Right lobe of liver (tissue), 6 donors: Measurements from ENCODE around the gene MKNK1. TPM values are rescaled to one million over a fixed set of nuclear protein-coding genes. Genes with fewer than 3 reads are reported as not detected.

Experiments
- ATAC-seq, 4 donors: fragments of 200-7000 bp; cut with Tn5 transposase; one replicate each; pipeline ENCODE4 v1.9.1; 2020; ENCODE audit warnings: mild to moderate bottlenecking in 4 of 4, moderate library complexity in 4 of 4
- DNase-seq, 3 donors: peaks; one replicate each; pipeline ENCODE4 v3.0.0-alpha.2; 2020
- H3K27ac ChIP-seq, 3 donors: fragments of 200-600 bp; one replicate each; pipeline ENCODE4 v1.8.0; 2022
- H3K27me3 ChIP-seq, 2 donors: fragments of 200-600 bp; one replicate each; pipeline ENCODE4 v1.8.0; 2022
- H3K36me3 ChIP-seq, 4 donors: fragments of 200-600 bp; sonication (generic) in 1 of 4; one replicate each; pipeline versions ENCODE4 v1.5.1 to v1.8.0; 2017 to 2022; ENCODE audit warnings: control low read depth in 1 of 4
- H3K4me1 ChIP-seq, 4 donors: fragments of 200-600 bp; sonication (generic) in 1 of 4; one replicate each; pipeline versions ENCODE4 v1.5.1 to v1.8.0; 2017 to 2022; ENCODE audit warnings: control low read depth in 1 of 4
- H3K4me3 ChIP-seq, 3 donors: fragments of 200-600 bp; one replicate each; pipeline ENCODE4 v1.8.0; 2022
- H3K9me3 ChIP-seq, 4 donors: fragments of 200-600 bp; sonication (generic) in 1 of 4; one replicate each; pipeline versions ENCODE4 v1.5.1 to v1.8.0; 2017 to 2022; ENCODE audit warnings: control low read depth in 1 of 4
- CTCF ChIP-seq, 4 donors: fragments of 200-600 bp in 3 of 4; fragments of 450-650 bp in 1 of 4; IDR thresholded peaks; one replicate each; pipeline versions ENCODE4 v1.5.1 to v1.8.0; 2016 to 2022; ENCODE audit warnings: antibody characterized with exemption in 4 of 4, mild to moderate bottlenecking in 2 of 4
- POLR2A ChIP-seq: fragments of 450-650 bp; IDR thresholded peaks from one replicate; pipeline ENCODE4 v1.6.1; 2017; ENCODE audit warnings: antibody characterized with exemption, mild to moderate bottlenecking
- WGBS: methylation state at CpG from one replicate; pipeline ENCODE4 v1.1.6; 2018; ENCODE audit warnings: low coverage, low lambda C conversion rate; ENCODE audit not compliant: insufficient coverage; ENCODE audit errors: missing lambda C conversion rate; 5-methylcytosine and 5-hydroxymethylcytosine counted together
- intact Hi-C, 2 donors: fragments of 100-400 bp; cut with DNase I; formaldehyde crosslinking; loops; one replicate each; pipeline versions ENCODE4 v1.11.2 to v1.14.1; 2022
- total RNA-seq, 6 experiments: library from RNA; depleted of rRNA in 2 of 6; stranded (reverse); fragments of >200 nt in 2 of 6; fragmentation: NEBNext Ultra II Directional in 3 of 6; extraction: Animal tissue kit (Norgen Biotek cat#: 25700) in 3 of 6; gene quantifications; one replicate each; pipeline versions ENCODE4 v1.1.0 to v1.2.4, GENCODE V29; 2016 to 2023
- donor health status: DM: no; HTN: yes; CAD: no.
- donor health status: DM: no; HTN: no; CAD: no.
- donor health status: DM: no; HTN: no; CAD: no.
- donor health status: DM: no; HTN: yes; CAD: no.
- donor health status: DM: no; HTN: yes; CAD: no.

MKNK1 gene
- total RNA-seq, 6 experiments from 2014 or later = 17.5 to 27.2 (median 20.8) TPM

GRCh38 chr1:46589529-46589928, 14.5 kb downstream of the MKNK1 start:
- Histone ChIP-seq H3K9me3 (no peaks in the 10 kb centered on the region), H3K4me1 (no peaks in the 10 kb centered on the region), H3K36me3 (peaks cover 0 to 54% (median 17%) of the 10 kb centered on the region in 4 donors), H3K27ac (no peak overlapping the region), H3K4me3 (no peak overlapping the region), H3K27me3 (no peaks in the 10 kb centered on the region)
- ATAC-seq = no peak
- DNase-seq = no peak
- 100% methylated on average over 2 of the region's 3 CpGs for WGBS
- TF ChIP-seq POLR2A (no peak), CTCF (IDR thresholded peaks at IDR 0.05) (no peak)
- intact Hi-C loops = no loop called here

DNA sequence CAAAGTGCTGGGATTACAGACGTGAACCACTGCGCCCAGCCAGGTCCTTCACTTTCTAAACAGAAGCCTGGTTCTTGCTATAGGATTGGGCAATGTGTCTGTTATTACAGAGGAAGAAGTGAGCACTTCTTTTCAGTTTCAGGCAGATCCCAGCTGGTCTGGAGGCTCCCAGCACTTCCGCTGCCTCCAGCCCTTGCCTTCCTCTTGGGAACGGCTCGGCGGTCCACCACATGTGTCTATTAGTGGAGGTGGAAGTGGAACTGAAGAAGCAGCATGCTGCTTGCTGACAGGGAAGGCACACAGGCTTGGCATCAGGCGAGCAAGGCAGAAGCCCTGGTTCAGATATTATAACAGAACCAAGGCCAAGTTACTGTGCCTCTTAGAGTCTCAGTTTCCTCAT, 17.0 kb downstream of the MKNK1 start:
- no peaks in the 10 kb centered on the region for H3K27me3 ChIP-seq
- H3K36me3 ChIP-seq = peaks cover 0 to 56% (median 11%) of the 10 kb centered on the region in 4 donors
- H3K27ac ChIP-seq = no peak overlapping the region
- DNase-seq = peak in 2 of 3 donors; percentile 54 to 69
- TF ChIP-seq CTCF (IDR thresholded peaks at IDR 0.05) = no peak
- no peak for TF ChIP-seq POLR2A
- intact Hi-C loops = no loop called here
- peak; percentile 60 to 83 (median 74) for ATAC-seq
- H3K4me3 ChIP-seq = no peak overlapping the region
- no peaks in the 10 kb centered on the region for H3K9me3 ChIP-seq
- H3K4me1 ChIP-seq = no peaks in the 10 kb centered on the region
- WGBS = 73% methylated on average over 6 of the region's 7 CpGs

DNA sequence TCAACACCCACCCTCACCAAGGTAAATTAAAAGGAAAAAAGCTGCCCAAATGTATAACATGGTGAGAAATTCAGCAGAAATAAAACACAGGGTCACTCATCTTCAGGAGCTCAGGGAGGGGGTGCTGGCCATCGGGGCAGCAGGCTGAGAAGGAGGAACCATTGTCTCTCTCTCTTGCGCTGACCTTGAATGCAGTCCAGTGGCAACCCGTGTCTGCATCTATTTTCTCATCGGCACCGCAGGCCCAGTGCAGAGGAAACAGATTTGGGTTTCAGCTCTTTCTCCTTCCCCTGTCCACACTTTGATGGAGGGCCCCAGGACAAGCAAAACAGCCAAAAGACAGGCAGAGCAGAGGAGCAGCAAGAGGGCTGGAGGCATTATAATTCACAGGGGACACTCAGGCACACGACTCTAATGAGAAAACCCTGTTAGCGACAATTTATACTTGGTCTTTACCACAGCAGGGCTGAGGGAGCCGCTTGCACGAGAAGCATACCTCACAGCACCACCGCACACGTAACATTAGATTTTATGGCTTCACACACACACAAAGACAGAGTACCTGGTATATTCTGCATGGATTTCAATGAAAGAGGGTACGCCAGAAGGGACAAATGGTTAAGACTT, 18.6 kb downstream of the MKNK1 start:
- Histone ChIP-seq H3K36me3 (peaks cover 0 to 43% (median 3%) of the 10 kb centered on the region in 4 donors), H3K27me3 (no peaks in the 10 kb centered on the region), H3K4me1 (no peaks in the 10 kb centered on the region), H3K27ac (no peak overlapping the region), H3K4me3 (no peak overlapping the region), H3K9me3 (no peaks in the 10 kb centered on the region)
- WGBS = 91% methylated on average over 8 of the region's 12 CpGs
- peak in 2 of 4 donors; percentile 23 to 38 for ATAC-seq
- DNase-seq = no peak
- TF ChIP-seq CTCF (IDR thresholded peaks at IDR 0.05) (no peak), POLR2A (no peak)
- intact Hi-C loops = no loop called here

DNA sequence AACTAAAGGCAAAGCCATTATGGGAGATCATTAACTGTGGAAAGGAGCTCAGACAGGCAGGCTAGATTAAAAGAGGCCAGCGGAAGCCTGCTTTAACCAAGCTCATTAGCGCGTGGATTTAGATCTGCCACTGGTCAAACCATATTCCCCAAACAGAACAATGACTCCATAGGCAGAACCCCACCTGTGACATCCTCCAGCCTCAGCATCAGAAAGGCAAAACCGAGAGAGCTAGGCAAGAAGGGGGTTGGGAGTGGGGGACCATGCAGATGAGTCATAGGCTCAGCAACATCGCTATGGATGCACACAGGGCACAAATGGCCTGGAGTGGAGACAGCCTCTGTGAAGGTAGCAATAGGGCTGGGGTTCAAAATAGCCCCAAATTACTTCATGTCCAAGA, 20.6 kb downstream of the MKNK1 start:
- intact Hi-C loops = no loop called here
- ATAC-seq = no peak
- H3K27ac ChIP-seq = no peak overlapping the region

More for the DNA sequence above, 20.6 kb downstream of the MKNK1 start:
- Histone ChIP-seq H3K27me3 (no peaks in the 10 kb centered on the region), H3K36me3 (peaks cover 0 to 33% (median 2%) of the 10 kb centered on the region in 4 donors), H3K4me3 (no peak overlapping the region), H3K9me3 (no peaks in the 10 kb centered on the region), H3K4me1 (no peaks in the 10 kb centered on the region)
- DNase-seq = no peak
- 40% methylated on average over 1 of the region's 5 CpGs for WGBS
- TF ChIP-seq POLR2A (no peak), CTCF (IDR thresholded peaks at IDR 0.05) (no peak)
